Renal cortical epithelial cell (primary cell): ENCODE results near the gene CTNNBIP1. TPM values are rescaled to one million over a fixed set of nuclear protein-coding genes. Genes with fewer than 3 reads are reported as not detected.
A peak's percentile ranks its signal among the peaks of the same experiment; 100 is the strongest.
"Not testable (repeated sequence)": the region's sequence is repeated elsewhere in the genome, so short reads cannot be mapped to it uniquely, and the experiment has no call there.

Source experiments
- DNase-seq: peaks from one replicate; pipeline ENCODE4 v3.0.0-alpha.2; 2011; ENCODE audit warnings: low read depth
- total RNA-seq: library from RNA; depleted of rRNA; stranded (reverse); fragments of >200 nt; gene quantifications from 2 replicates; pipeline ENCODE4 v1.2.3, GENCODE V29; 2014

Gene CTNNBIP1, protein sequence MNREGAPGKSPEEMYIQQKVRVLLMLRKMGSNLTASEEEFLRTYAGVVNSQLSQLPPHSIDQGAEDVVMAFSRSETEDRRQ
- total RNA-seq = 26.9 and 77.6 TPM in 2 replicates

DNA sequence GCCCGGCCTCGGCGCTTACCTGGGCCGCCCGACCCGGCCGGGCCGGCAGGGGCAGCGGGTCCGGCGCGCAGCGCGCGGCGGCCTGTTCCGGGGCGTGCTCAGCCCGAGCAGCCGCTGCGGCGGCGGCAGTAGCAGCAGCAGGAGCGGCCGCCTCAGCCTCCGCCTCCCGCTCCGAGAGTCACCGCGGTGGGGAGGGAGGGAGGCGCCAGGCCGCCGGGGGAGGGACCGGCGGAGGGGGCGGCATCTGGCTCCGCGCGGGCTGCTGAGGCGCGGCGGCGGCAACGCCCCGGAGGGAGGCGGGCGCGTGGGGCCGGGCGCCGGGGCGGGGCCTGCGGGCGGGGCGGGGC is at the start of gene CTNNBIP1:
Gene CTNNBIP1, minus strand, starts transcription at position 194 of the 347 bp plus-strand sequence. CDS start 38,205 bp downstream, outside the sequence.
- no peak for DNase-seq

DNA sequence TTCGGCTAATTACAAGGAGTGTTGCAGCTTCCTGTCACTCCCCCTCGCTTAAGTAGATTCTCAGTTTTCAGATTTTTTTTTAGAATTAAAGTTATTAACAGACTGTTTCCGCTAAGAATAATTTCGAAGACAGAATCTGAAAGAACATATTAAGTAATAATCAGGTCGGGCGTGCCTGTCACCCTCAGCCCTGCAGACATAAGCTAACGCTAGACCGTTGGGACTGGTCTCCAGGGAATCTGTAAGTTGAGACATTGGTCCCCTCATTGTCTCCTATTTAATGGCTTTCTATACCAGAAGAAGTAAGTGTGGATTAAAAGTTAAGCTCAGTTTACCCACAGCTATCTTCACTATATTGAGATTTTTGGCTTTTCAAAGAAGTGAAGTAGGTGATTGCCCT is 47.7 kb upstream of the CTNNBIP1 start:
- no peak for DNase-seq

DNA sequence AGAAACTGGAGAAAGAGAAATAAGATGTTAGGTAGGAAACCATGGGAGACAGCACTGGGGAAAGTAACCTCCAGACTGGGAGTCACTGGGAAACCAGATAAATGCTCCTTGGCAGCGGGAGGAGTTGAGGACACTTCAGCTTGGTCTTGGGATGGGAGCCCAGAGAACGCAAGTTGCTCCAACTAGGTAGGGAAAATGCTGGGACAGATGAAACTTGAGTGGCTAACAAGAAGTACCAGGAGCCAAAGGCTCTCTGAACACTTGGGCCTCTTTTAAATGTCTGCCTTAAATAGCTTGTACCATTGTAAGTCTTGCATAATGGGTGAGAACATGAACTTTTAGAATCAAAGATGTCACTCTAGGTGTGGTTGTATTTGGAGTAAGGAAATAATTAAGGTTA is 36.2 kb upstream of the CTNNBIP1 start:
- DNase-seq = no peak

DNA sequence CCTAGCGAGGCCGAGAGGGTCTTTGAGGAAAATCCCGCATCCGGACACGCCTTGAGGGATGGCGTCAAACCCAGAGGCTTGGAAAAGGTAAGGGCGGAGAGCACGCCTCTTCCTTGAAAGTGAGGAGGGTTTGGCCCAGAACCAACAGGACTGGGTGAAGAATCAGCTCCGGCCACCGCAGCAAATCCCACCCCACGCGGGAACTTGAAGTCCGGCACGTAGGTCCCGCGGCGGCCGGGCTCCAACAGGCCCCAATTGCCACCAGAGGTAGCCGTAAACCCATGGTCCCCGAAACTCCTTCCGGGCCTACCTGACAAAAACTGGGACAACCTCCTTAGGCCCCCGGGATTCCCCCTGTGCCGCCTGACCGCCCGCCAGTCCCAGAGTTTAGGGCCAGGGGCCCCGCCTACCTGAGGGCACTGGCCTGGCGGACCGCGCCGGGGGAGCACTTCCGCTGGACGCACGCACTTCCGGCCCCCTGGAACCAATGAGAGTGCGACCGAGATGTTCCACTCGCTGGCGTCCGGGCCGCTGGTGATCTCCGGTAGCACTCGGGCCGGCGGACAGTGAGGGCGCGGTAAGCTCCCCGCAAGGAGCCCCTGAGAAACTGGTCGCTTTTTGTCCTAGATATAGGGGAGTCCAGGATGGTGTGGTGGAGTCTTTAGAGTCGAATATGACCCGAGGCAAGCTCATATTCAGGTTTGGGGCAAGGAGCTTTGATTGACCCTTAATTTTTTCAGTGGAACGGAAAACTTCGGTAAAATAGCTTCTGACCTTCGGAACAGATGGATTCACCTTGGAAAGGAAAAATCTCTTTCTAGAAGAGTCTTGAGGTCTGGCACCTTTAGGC is 33.1 kb upstream of the CTNNBIP1 start, which contains the start of the genes LZIC and NMNAT1:
Gene LZIC, minus strand, starts transcription at position 453 of the 850 bp plus-strand sequence. CDS start 6,772 bp downstream, outside the sequence.
Gene NMNAT1, plus strand, starts transcription at position 537 of the 850 bp plus-strand sequence. CDS start 28,599 bp downstream, outside the sequence.
- peak; percentile 84 for DNase-seq

DNA sequence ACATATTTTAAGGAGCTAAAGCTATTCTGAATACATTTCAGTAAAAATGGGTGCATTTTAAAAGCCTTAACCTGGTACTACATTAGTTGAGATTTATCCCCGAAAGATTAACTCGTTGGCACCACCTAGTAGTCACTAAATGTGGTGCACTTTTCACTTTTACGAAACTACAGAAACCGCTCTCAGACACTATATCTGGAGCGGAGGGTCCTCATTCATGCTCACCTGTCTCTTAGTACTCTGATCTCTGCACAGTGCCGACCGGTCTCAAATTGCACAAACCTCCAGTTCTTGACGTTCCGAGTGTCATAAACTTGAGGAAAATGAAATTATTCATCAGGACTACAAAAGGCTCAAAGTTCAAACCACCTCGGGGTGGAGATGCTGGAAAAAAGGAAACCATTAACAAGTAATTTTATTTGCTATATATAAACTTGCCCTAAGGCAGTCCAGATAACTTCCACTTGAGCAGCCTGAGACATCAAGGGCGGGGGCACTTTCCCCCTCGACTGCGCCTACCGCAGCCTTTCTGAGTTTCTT is 32.4 kb upstream of the CTNNBIP1 start:
- peak; percentile 69 for DNase-seq

DNA sequence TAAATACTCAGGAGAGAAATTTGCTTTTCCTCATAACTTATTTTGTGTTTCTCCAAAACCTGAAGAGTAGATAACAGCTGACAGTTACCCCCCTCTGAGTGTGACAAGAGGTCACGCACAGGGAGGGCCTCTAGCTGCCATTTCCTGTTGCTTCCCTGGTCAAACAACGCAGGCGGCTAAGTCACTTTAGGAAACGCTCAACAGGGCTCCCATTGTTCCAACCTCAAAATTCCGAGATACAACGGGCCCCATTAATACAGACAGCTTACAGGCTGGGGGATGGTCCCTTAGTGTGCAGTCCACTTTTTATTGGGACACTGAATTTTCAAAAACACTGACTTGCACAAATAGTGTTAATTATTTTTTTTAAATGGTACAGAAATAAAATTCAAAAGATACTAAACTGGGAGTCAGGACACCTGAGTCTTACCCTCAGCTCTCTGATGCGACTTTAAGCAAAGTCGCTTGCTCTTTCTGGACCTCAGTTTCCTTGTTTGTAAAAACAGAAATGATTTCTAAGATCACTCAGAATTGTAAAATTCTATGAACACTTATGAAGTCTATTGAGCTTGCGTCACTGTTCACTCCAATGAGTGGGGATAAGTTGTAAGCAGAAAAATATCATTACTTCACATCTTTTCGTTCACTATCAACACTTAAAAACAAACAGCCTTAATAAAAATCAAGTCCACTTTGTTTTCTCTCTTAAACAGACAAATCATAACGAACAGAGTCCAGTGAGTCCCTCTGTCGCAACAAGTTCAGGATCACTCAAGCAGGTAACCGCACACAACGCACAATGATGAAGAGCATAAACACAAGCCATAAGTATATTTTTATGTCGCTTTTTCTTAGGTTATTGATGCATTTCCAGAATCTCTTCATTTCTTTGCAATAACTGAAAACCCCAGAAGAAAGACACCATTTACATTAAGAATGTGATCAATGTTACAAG is 19.6 kb upstream of the CTNNBIP1 start:
- DNase-seq = no peak

DNA sequence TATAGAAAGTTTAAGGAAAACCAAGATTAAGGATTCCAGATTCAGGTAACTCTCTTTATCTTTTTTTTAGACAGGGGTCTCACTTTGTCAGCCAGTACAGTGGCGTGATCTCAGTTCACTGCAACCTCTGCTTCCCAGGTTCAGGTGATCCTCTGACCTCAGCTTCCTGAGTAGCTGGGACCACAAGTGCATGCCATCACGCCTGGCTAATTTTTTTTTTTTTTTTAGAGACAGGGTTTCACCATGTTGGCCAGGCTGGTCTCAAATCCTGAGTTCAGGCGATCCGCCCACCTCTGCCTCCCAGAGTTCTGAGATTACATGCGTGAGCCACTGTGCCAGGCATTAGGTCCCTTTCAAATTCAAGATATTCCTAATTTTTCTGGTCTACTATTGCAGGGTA is 17.2 kb upstream of the CTNNBIP1 start:
- DNase-seq = peak; percentile 26

DNA sequence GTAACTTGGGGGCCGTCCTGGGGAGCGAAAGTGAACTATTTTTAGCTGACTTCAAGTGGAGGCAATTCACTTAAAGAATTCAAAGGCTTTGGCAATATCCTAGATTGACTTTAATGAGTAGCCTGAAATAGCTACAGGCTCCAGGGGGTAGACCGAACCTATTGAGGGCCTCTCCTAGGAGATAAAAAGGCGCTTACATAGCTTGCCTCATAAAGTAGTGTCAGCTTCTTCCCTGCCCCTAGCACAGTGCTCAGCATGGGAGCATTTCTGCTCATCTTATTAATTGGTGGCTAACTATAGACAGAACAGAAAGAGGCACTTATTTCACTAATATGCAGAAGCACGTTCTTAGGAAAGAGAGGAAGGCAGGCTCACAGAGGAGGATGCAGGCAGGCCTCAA is 12.3 kb upstream of the CTNNBIP1 start:
- no peak for DNase-seq

DNA sequence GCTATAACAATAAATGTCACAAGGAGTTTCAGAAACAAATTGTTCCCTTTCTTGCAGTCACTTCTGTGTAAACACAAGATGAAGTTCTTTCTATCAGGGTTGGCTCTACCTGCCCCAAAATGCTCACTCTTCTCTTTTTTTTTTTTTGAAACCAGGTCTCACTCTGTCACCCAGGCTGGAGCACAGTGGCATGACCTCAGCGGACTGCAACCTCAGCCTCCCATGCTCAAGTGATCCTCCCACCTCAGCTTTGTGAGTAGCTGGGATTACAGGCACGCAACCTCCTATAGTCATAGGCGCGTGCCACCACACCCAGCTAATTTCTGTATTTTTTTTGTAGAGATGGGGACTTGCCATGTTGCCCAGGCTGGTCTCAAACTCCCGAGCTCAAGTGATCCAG is 10.5 kb upstream of the CTNNBIP1 start:
- DNase-seq = no peak

DNA sequence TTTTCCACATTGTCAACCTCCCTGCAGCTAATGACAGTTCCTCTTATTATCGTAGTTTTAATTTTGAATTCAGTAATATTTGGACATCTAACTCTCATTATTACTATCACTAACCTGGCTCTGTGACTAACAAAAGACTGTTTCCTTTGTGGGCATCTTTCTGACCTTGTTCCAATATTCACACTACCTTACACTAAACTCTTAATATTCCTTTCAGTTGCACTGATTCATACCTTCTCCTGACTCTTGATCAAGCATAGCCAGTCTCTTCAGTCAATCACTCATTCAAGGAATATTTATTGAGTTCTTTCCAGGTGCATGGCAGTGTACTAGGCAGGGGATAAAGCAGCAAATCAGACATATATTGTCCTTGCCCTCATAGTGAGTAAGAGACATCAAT is 7.8 kb upstream of the CTNNBIP1 start:
- no peak for DNase-seq

DNA sequence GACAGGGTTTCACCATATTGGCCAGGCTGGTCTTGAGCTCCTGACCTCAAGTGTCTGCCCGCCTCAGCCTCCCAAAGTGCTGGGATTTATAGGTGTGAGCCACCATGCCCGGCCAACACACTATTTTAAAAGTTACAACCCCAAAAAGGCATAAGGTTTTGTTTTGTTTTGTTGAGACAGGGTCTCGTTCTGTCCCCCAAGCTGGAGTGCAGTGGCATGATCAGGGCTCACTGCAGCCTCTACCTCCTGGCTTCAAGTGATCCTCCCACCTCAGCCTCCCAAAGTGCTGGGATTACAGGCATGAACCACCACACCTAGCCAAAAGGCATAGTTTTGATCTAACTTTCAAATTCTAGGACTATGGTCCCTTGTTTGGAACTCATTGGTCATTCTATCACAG is 7.4 kb upstream of the CTNNBIP1 start:
- DNase-seq = not testable (repeated sequence)

DNA sequence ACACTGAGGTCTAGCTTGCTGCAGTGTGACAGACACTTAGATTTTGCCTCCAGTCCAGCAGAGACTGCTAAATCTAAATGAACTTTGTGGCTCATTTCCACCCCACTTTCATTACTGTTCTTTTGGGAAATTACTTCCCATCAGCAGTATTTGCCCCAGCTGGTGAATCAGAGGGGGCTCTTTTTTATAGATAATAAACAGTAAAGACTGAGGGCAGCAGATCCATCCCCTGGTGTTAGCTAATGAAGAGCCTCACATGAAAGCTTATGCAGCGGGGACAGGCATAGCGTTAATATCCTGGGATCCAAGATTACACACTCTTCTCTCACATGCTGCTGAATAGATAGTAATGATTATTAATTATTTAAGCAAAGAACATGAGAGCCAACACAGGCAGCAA is 6.4 kb upstream of the CTNNBIP1 start:
- no peak for DNase-seq

DNA sequence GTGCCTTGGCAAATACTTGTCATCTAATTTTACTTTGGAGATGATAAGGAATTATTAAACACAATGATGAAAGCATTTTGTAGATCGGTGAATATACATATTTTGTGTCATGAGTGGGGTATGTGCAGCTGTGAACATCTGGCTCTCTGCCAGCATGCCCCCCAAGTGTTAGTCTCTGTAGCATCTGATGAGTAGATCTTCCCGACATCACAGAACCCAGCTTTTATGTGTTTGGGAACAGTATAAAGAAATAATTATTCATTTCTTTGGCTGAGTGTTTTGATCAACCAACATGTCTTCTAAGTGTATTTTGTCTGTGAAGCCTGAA is 4.5 kb upstream of the CTNNBIP1 start:
- DNase-seq = no peak

DNA sequence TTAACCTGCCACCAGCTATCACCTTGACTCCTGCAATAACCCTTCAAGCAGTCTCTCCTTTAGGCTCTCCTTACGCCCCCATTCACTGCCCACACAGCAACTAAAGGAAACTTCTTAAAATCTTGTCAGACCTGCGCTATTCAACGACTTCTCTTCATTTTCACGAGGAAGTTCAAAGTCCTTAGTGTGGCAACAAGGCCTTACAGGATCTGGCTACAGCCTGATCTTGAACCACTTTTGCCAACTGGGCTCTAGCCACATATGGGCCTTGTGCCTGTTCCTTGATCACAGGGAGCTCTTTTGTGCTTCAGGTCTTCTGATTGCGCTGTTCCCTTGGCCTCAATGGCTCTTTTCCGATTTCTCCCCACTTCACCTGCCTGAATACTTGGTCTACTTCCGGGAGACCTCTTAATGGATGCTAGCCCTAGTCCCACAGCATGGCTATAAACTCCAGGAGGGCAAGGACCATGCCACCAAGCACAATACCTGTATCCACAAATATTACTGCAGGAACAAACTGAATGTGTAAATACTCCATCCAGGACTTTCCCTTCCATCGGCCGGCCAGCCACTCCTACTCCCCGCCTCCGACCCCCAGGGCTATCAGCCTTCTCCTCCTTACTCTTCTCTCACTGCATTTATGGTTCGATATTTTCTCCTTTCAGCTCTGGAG is 2.3 kb upstream of the CTNNBIP1 start:
- DNase-seq = no peak

DNA sequence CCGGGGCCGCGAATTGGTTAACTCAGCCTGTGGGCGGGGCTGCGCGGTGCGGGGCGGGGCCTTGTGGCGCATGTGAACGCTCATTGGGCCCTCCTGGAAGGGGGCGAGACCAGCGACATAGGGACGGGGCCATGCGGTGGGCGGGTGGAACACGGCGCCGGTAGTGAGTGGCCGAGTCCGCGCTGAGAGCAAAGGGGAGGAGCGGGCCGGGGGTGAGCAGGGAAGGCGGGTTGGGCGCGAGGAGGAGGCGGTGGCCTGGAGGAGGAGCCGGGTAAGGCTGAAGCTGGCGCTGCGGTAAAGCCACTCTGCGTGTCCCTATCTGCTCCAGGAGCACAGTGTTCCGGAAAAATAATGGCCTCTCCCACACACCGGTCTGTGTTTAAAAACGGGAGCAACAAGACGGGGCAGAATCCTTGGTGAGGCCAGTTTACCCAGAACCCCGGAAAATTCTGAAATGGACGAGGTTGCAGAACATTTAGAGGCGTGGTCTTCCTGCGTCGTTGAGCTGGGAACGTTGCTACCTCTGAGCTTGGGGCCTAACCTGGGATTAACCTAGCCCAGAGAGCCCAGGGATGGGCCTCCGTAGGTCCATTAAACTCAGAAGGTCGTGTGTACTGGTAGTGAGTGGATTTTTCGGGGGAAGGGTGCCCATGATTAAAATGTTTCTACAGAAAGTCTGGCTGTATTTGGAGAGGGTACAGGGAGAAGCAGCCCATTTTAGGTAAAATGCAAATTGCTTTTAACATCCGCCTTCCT is 532 bp upstream of the CTNNBIP1 start:
- peak; percentile 92 for DNase-seq

DNA sequence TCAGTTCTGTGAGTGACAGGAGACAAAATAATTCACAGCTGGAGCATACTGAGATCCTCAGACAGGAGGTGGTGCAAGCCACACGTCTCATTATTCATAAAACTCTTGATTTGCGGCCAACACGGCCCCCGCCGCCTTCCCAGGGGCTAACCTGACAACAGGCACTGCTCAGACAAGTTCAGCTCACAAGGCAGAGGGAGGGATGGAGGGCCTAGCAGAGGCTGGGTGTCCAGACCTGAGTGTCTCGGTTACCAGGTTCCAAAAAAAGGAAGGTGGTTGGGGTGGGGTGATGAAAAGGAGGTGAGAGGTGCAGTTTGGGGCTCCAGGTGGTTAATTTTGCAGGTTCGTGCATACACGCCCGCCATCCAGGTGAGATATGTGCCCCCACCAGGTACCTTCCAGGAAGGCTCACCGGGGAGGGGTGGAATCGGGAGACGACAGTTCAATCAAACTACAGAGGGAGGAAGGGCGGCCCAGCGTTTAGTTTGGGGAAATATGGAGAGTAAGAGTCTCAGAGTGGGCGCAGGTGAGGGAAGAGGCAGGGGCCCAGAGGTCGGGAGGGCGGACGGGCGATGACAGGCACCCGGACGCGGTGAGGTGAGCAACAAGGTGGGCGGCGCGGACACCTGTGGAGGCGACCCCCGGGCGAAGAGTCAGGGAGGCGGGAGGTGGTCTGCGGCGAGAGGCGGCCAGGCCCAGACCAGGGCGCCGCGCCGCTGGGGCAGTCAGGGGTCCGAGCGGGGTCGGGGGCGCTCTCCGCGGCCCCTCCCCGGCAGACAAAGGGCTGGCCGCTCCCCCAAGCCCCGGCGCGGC is 629 bp downstream of the CTNNBIP1 start:
- no peak for DNase-seq

DNA sequence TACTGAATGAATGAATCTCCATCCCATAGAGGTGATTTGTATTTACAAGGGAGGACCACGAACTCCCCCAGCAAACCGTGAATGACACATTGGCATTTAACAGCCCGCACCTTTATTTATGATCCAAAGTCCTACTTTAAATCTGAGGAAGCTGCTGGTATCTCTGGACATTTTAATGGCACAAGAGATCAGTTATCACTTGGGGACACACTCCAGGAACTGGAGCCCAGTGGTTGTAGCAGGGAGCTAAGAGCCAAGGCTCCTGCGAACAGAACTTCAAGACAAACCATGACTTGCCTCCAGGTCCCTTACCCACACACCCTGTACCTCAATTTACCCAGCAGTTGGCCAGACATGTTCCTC is 1.2 kb downstream of the CTNNBIP1 start:
- no peak for DNase-seq

DNA sequence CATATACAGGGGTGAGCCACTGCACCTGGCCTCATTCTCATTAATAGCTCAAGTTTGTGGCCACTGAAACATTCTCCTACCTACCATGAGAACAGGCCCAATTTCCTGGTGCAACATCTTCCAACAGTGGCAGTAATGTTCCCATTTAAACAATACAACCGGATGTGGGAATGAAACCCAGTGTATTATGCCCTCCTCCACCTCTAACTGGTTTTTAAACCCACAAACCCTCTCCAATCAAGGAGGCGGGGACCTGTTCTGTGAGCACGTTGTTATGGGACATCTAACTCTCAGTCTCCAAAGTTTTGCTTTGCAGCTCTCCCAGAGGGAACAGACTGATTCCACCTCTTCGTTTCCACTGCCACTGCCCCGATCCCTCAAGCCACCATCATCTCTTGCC is 2.6 kb downstream of the CTNNBIP1 start:
- DNase-seq = no peak

DNA sequence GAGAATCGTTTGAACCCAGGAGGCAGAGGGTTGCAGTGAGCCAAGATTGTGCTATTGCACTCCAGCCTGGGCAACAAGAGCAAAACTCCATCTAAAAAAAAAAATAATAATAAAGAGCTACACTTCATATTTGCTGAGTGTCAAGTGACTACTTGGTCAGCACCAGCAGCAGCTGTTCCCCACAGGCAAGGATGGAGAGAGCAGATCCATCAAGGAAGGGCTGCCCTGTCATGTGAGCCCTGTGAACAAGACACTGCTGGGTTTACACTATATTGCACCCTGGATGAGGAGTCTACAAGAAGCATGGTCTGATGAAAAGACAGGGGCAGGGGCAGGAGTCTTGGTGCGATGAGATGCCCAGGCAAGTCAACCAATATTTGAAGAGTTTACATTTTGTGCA is 3.6 kb downstream of the CTNNBIP1 start:
- no peak for DNase-seq

DNA sequence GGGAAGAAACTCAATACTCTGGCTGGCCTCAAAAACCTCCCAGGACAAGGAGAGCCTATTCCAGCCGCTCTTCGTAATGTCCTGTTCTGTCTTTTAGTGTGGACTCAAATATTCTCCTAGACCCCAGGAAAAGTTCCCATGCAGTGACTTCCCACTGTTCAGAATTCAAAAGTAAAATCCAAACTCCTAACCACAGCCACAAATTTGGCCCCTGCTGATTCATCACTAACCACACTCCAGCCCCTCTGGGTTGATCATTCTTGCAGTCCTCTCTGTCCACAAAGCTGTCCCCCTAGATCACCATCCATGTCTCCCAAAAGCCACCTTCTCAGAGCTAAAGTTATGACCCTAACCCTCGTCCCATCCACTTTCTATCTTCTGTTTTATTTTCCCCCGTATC is 5.1 kb downstream of the CTNNBIP1 start:
- DNase-seq = peak; percentile 21
